H1 (cell line): ENCODE data around the gene WBP1L. TPM values are rescaled to one million over a fixed set of nuclear protein-coding genes. Genes with fewer than 3 reads are reported as not detected.
"Not testable (repeated sequence)": the region's sequence is repeated elsewhere in the genome, so short reads cannot be mapped to it uniquely, and the experiment has no call there.

Experiments
- CTCF ChIA-PET: fragments of 300-600 bp; sonication (Branson Sonifier 250); formaldehyde crosslinking; loops from one replicate; lab custom pipeline; 2021; ENCODE audit not compliant: partially characterized antibody; lab: Charles Lee
- POLR2A ChIA-PET: fragments of 300-600 bp; sonication (Branson Sonifier 250); formaldehyde crosslinking; loops from one replicate; lab custom pipeline; 2021; ENCODE audit warnings: inconsistent platforms; ENCODE audit not compliant: partially characterized antibody; lab: Charles Lee
- DNase-seq, 2 experiments: peaks; one replicate each; pipeline versions ENCODE4 v3.0.0 to v3.0.0-alpha.2; 2010 to 2022; ENCODE audit warnings: low spot score in 2 of 2, low read depth in 1 of 2, mixed read lengths in 1 of 2
- FAIRE-seq: peaks from 2 replicates; lab custom pipeline; 2011; peaks lifted over from hg19 to GRCh38; lab: Jason Lieb, UNC
- H2AFZ ChIP-seq: 2 replicates; pipeline ENCODE4 v1.8.1; 2012; ENCODE audit warnings: low read length, inconsistent platforms
- H2AK5ac ChIP-seq: 2 replicates; pipeline ENCODE4 v1.6.1; 2013; ENCODE audit warnings: low read depth, low read length
- H2BK120ac ChIP-seq: replicated peaks from 2 replicates; pipeline ENCODE3; 2013; ENCODE audit warnings: low read depth, low read length, inconsistent platforms
- H2BK12ac ChIP-seq: 2 replicates; pipeline ENCODE4 v1.6.1; 2013; ENCODE audit warnings: low read depth, low read length
- H2BK15ac ChIP-seq: 2 replicates; pipeline ENCODE4 v1.6.1; 2013; ENCODE audit warnings: low read length
- H2BK20ac ChIP-seq: 2 replicates; pipeline ENCODE4 v1.6.1; 2013; ENCODE audit warnings: low read length
- H2BK5ac ChIP-seq: 2 replicates; pipeline ENCODE4 v1.6.1; 2013; ENCODE audit warnings: low read depth, low read length
- H3K14ac ChIP-seq: 2 replicates; pipeline ENCODE4 v1.6.1; 2013; ENCODE audit warnings: inconsistent platforms; ENCODE audit not compliant: insufficient read length
- H3K18ac ChIP-seq: 2 replicates; pipeline ENCODE4 v1.6.1; 2013; ENCODE audit warnings: low read length; ENCODE audit errors: extremely low read depth
- H3K23ac ChIP-seq: 2 replicates; pipeline ENCODE4 v1.6.1; 2013; ENCODE audit warnings: inconsistent platforms; ENCODE audit not compliant: insufficient read length
- H3K23me2 ChIP-seq: 2 replicates; pipeline ENCODE4 v1.6.1; 2013; ENCODE audit warnings: low read depth, low read length
- H3K27ac ChIP-seq: 2 replicates; pipeline ENCODE4 v1.6.1; 2011; ENCODE audit warnings: low read depth, low read length, inconsistent platforms
- H3K27me3 ChIP-seq, 4 experiments: replicated peaks in 1 of 4; 1 replicate in 1 of 4; 2 replicates in 3 of 4; pipeline versions ENCODE4 v1.6.1 to v1.8.1; 2011 to 2013; ENCODE audit warnings: low read length in 3 of 4, mild to moderate bottlenecking in 3 of 4, inconsistent platforms in 2 of 4, mixed read lengths in 2 of 4, moderate library complexity in 1 of 4; ENCODE audit not compliant: control insufficient read depth in 3 of 4, insufficient read depth in 3 of 4; ENCODE audit errors: extremely low read depth in 1 of 4
- H3K36me3 ChIP-seq, 4 experiments: 2 replicates each; pipeline versions ENCODE4 v1.6.1 to v1.8.1; 2011 to 2013; ENCODE audit warnings: mild to moderate bottlenecking in 4 of 4, low read length in 3 of 4, moderate library complexity in 2 of 4, control low read depth in 1 of 4, inconsistent platforms in 1 of 4; ENCODE audit not compliant: insufficient read depth in 4 of 4, control insufficient read depth in 2 of 4
- H3K4ac ChIP-seq: replicated peaks from 2 replicates; pipeline ENCODE3; 2013; ENCODE audit warnings: low read length, low read depth, mixed read lengths, inconsistent platforms; ENCODE audit not compliant: insufficient read length
- H3K4me1 ChIP-seq, 4 experiments: replicated peaks in 1 of 4; 1 replicate in 1 of 4; 2 replicates in 3 of 4; pipeline versions ENCODE4 v1.6.1 to v1.8.1; 2011 to 2013; ENCODE audit warnings: low read length in 3 of 4, inconsistent platforms in 2 of 4, mixed read lengths in 1 of 4; ENCODE audit not compliant: insufficient read depth in 4 of 4, control insufficient read depth in 3 of 4
- H3K4me2 ChIP-seq, 2 experiments: 2 replicates each; pipeline versions ENCODE4 v1.6.1 to v1.8.1; 2011 to 2013; ENCODE audit warnings: low read depth in 2 of 2, low read length in 2 of 2, control low read depth in 1 of 2, inconsistent platforms in 1 of 2, mild to moderate bottlenecking in 1 of 2; ENCODE audit not compliant: insufficient read depth in 1 of 2
- H3K4me3 ChIP-seq, 4 experiments: fragments of 200-600, 300-600 bp in 1 of 4; sonication (generic), shearing (Covaris generic), sonication (Bioruptor Twin) in 1 of 4; 2 replicates each; pipeline versions ENCODE4 v1.5.1 to v1.8.1; 2011 to 2016; ENCODE audit warnings: low read length in 4 of 4, low read depth in 3 of 4, control low read depth in 2 of 4, inconsistent platforms in 2 of 4, mild to moderate bottlenecking in 2 of 4, mixed read lengths in 1 of 4, moderate library complexity in 1 of 4; ENCODE audit not compliant: insufficient read depth in 2 of 4; ENCODE audit errors: extremely low read depth in 1 of 4
- H3K56ac ChIP-seq: replicated peaks from 2 replicates; pipeline ENCODE3; 2013; ENCODE audit warnings: low read depth, mild to moderate bottlenecking, mixed read lengths, low read length, inconsistent platforms; ENCODE audit not compliant: insufficient read length
- H3K79me1 ChIP-seq: 2 replicates; pipeline ENCODE4 v1.6.1; 2013; ENCODE audit warnings: low read depth, low read length, control low read depth
- H3K79me2 ChIP-seq, 2 experiments: 2 replicates each; pipeline versions ENCODE4 v1.6.1 to v1.8.1; 2012 to 2013; ENCODE audit warnings: low read length in 2 of 2, mild to moderate bottlenecking in 2 of 2, inconsistent platforms in 1 of 2; ENCODE audit not compliant: insufficient read depth in 2 of 2, control insufficient read depth in 1 of 2
- H3K9ac ChIP-seq, 4 experiments: replicated peaks in 1 of 4; 1 replicate in 1 of 4; 2 replicates in 3 of 4; pipeline versions ENCODE4 v1.6.1 to v1.8.1; 2011 to 2013; ENCODE audit warnings: low read depth in 3 of 4, low read length in 3 of 4, control low read depth in 2 of 4, mild to moderate bottlenecking in 2 of 4, moderate library complexity in 2 of 4, inconsistent platforms in 1 of 4; ENCODE audit errors: extremely low read depth in 1 of 4
- H3K9me3 ChIP-seq, 2 experiments: 2 replicates each; pipeline versions ENCODE4 v1.6.1 to v1.8.1; 2012 to 2013; ENCODE audit warnings: mild to moderate bottlenecking in 2 of 2, moderate library complexity in 2 of 2, control low read depth in 1 of 2, inconsistent platforms in 1 of 2, low read depth in 1 of 2, low read length in 1 of 2, mixed read lengths in 1 of 2; ENCODE audit not compliant: insufficient read depth in 2 of 2
- H4K20me1 ChIP-seq, 2 experiments: replicated peaks in 1 of 2; 2 replicates each; pipeline versions ENCODE3 to v1.8.1; 2011 to 2013; ENCODE audit warnings: inconsistent platforms in 2 of 2, low read length in 2 of 2, mild to moderate bottlenecking in 1 of 2; ENCODE audit not compliant: insufficient read depth in 2 of 2, control insufficient read depth in 1 of 2
- H4K5ac ChIP-seq: 2 replicates; pipeline ENCODE4 v1.6.1; 2013; ENCODE audit warnings: low read length, low read depth, mixed read lengths, inconsistent platforms; ENCODE audit not compliant: insufficient read length
- H4K8ac ChIP-seq: 2 replicates; pipeline ENCODE4 v1.8.0; 2013; ENCODE audit warnings: mild to moderate bottlenecking, moderate library complexity, low read length, inconsistent platforms; ENCODE audit not compliant: insufficient read depth; ENCODE audit errors: extremely low read depth
- H4K91ac ChIP-seq: replicated peaks from 2 replicates; pipeline ENCODE3; 2013; ENCODE audit warnings: low read length, mixed read lengths, inconsistent platforms; ENCODE audit not compliant: insufficient read length
- WGBS, 2 experiments: shearing (Covaris generic) in 1 of 2; methylation state at CpG; one replicate each; pipeline versions ENCODE4 v1.1.6 to v1.1.7; 2013 to 2015; ENCODE audit warnings: low lambda C conversion rate in 2 of 2, mixed read lengths in 2 of 2, inconsistent platforms in 1 of 2, low coverage in 1 of 2, missing lambda C conversion rate in 1 of 2; ENCODE audit not compliant: insufficient replicate concordance in 2 of 2, insufficient coverage in 1 of 2, insufficient read length in 1 of 2; ENCODE audit errors: extremely low coverage in 1 of 2, missing lambda C conversion rate in 1 of 2; 5-methylcytosine and 5-hydroxymethylcytosine counted together
- polyA plus RNA-seq, 7 experiments: library from polyadenylated mRNA; depleted of rRNA in 3 of 7; stranded (reverse) in 5 of 7; unstranded in 2 of 7; fragments of >200 nt in 5 of 7; fragments of 200-250 nt in 2 of 7; gene quantifications; 1 replicate in 5 of 7; 2 replicates in 1 of 7; 4 replicates in 1 of 7; pipeline versions ENCODE4 v1.2.1 to v1.2.3, GENCODE V29; 2011 to 2013; ENCODE audit warnings: missing spikeins in 2 of 7, mixed read lengths in 2 of 7
- total RNA-seq: library from RNA; stranded (reverse); fragmentation: NEBNext Ultra II Directional; extraction: Animal tissue kit (Norgen Biotek cat#: 25700); gene quantifications from 2 replicates; pipeline ENCODE4 v1.2.1, GENCODE V29; 2021

The WBP1L gene
- total and polyA plus RNA-seq, 2 of the 8 experiments (the other 6 are each of a cell fraction or from before 2014, with no cell fraction given): 26.6 to 29.9 TPM

DNA sequence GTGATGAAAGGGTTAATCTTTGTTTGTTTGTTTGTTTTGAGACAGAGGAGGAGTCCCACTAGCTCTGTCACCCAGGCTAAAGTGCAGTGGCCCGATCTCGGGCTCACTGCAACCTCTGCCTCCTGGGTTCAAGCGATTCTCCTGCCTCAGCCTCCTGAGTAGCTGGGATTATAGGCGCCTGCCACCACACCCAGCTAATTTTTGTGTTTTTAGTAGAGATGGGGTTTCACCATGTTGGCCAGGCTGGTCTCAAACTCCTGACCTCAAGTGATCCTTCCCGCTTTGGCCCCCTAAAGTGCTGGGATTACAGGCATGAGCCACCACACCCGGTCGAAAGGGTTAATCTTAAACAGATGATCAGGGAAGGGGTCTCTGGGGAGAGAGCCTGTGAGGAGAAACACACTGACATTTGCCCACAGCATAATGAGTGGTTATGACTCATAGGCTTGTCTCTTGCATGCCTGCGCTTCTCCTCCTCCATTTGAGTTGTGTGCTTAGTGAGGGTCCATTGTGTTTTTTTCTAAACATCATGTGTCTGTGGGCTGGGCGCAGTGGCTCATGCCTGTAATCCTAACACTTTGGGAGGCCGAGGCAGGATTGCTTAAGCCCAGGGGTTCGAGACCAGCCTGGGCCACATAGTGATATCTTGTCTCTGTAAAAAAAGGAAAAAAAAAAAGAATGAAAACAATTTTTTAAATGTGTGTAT lies 112.1 kb downstream of the WBP1L start:
- H3K4me1 ChIP-seq, H4K91ac ChIP-seq, H3K4ac ChIP-seq, DNase-seq, H2BK5ac ChIP-seq, H2BK20ac ChIP-seq, FAIRE-seq, H2BK12ac ChIP-seq, H3K18ac ChIP-seq, H4K20me1 ChIP-seq, H3K27ac ChIP-seq, H3K56ac ChIP-seq, H3K14ac ChIP-seq, H2AFZ ChIP-seq, H3K79me2 ChIP-seq, H2AK5ac ChIP-seq, H3K4me2 ChIP-seq, H3K79me1 ChIP-seq, H2BK120ac ChIP-seq, H2BK15ac ChIP-seq, H4K5ac ChIP-seq, H3K27me3 ChIP-seq, H3K9me3 ChIP-seq, H3K23me2 ChIP-seq, H3K4me3 ChIP-seq, H3K36me3 ChIP-seq, H3K9ac ChIP-seq, H4K8ac ChIP-seq, H3K23ac ChIP-seq: not testable (repeated sequence)
- 85% methylated on average over 11 of the region's 11 CpGs; no CpG with 5 or more reads in 1 of the 2 experiments for WGBS, 2 experiments
- ChIA-PET CTCF (interaction anchor here (1.0 to 1.3 kb wide), 3 partner anchors 10 to 47 kb away, joined by 3 to 5 read pairs (median 4); no protein-coding TSS in a partner anchor), POLR2A (interaction anchor here (0.6 to 2.6 kb wide), 2 partner anchors 13 to 353 kb away, joined by 3 to 18 read pairs; partner anchors contain the start of gene AS3MT)
